Measurements from ENCODE around the gene ZNF718.
"Not testable (repeated sequence)": the region's sequence is repeated elsewhere in the genome, so short reads cannot be mapped to it uniquely, and the experiment has no call there.

The ZNF718 gene

GRCh38 chr4:211033-211511 lies 86.8 kb downstream of the ZNF718 start:
- TF ChIP-seq CTCF (IDR thresholded peaks at IDR 0.05; ENCODE audit: insufficient read depth, low read length, poor library complexity, severe bottlenecking) = no peak
- Histone ChIP-seq H3K27me3 (replicated peaks; ENCODE audit: control insufficient read depth, insufficient read depth, low read length) (no peaks in the 10 kb centered on the region), H3K4me3 (replicated peaks; ENCODE audit: low read depth, low read length) (no peak overlapping the region), H3K36me3 (ENCODE audit: control insufficient read depth, insufficient read depth, low read length) (no peaks in the 10 kb centered on the region)
- no peak for DNase-seq (ENCODE audit: extremely low read depth, insufficient read length)

- H3K4me3 ChIP-seq (replicated peaks; ENCODE audit: low read depth, low read length) = no peak overlapping the region
- no peaks in the 10 kb centered on the region for H3K36me3 ChIP-seq (ENCODE audit: control insufficient read depth, insufficient read depth, low read length)
- no peaks in the 10 kb centered on the region for H3K27me3 ChIP-seq (replicated peaks; ENCODE audit: control insufficient read depth, insufficient read depth, low read length)
- TF ChIP-seq CTCF (IDR thresholded peaks at IDR 0.05; ENCODE audit: insufficient read depth, low read length, poor library complexity, severe bottlenecking) = no peak
- DNase-seq (ENCODE audit: extremely low read depth, insufficient read length) = no peak
These were observed 88.3 kb downstream of the ZNF718 start for GRCh38 chr4:212438-213188.

- not testable (repeated sequence) for H3K36me3 ChIP-seq (ENCODE audit: control insufficient read depth, insufficient read depth, low read length); H3K27me3 ChIP-seq (replicated peaks; ENCODE audit: control insufficient read depth, insufficient read depth, low read length); H3K4me3 ChIP-seq (replicated peaks; ENCODE audit: low read depth, low read length); DNase-seq (ENCODE audit: extremely low read depth, insufficient read length)
These were observed 88.9 kb downstream of the ZNF718 start for GRCh38 chr4:213189-213535.

All from GM06990 (cell line).